GM12872 (cell line): ENCODE measurements around the gene CCDC120.

Source experiments
- CTCF ChIP-seq: IDR thresholded peaks from 3 replicates; pipeline ENCODE4 v1.5.1; 2011; ENCODE audit warnings: low read depth, mild to moderate bottlenecking, low read length, moderate library complexity; ENCODE audit not compliant: insufficient read depth

Gene CCDC120

GRCh38 chrX:49064735-49065134 lies 5.9 kb downstream of the CCDC120 start:
- no peak for TF ChIP-seq CTCF

GRCh38 chrX:49066278-49066677 lies 7.5 kb downstream of the CCDC120 start:
- no peak for TF ChIP-seq CTCF

GRCh38 chrX:49066690-49067089 lies 7.9 kb downstream of the CCDC120 start:
- TF ChIP-seq CTCF, result no peak

GRCh38 chrX:49067285-49068120 lies 8.7 kb downstream of the CCDC120 start:
- TF ChIP-seq CTCF, result no peak

- no peak for TF ChIP-seq CTCF
Observed at GRCh38 chrX:49069038-49069437, 10.2 kb downstream of the CCDC120 start.

GRCh38 chrX:49070988-49071387 lies 12.2 kb downstream of the CCDC120 start:
- TF ChIP-seq CTCF, result no peak

GRCh38 chrX:49071877-49072711 lies 13.3 kb downstream of the CCDC120 start:
- TF ChIP-seq CTCF, result no peak
